ENCODE measurements around the gene UTP25. TPM values are rescaled to one million over a fixed set of nuclear protein-coding genes. Genes with fewer than 3 reads are reported as not detected.

Gene UTP25
- total and polyA plus RNA-seq, 9 donors, result 4.3 to 9.9 (median 8.1) TPM

GRCh38 chr1:209815490-209815889, 12.3 kb upstream of the UTP25 start:
- no peak overlapping the region for H3K27ac ChIP-seq
- no peaks in the 10 kb centered on the region for H3K36me3 ChIP-seq
- no peaks in the 10 kb centered on the region for H3K4me1 ChIP-seq (ENCODE audit: insufficient read depth)
- no peaks in the 10 kb centered on the region for H3K27me3 ChIP-seq
- H3K4me3 ChIP-seq, result no peak overlapping the region
- intact Hi-C loops (cut with DNase I), result no loop called here
- H3K9me3 ChIP-seq, result no peaks in the 10 kb centered on the region
- WGBS, 3 donors, result 70 to 86% (median 81%) methylated on average over 3 of the region's 3 CpGs
- TF ChIP-seq, protein P1, sequence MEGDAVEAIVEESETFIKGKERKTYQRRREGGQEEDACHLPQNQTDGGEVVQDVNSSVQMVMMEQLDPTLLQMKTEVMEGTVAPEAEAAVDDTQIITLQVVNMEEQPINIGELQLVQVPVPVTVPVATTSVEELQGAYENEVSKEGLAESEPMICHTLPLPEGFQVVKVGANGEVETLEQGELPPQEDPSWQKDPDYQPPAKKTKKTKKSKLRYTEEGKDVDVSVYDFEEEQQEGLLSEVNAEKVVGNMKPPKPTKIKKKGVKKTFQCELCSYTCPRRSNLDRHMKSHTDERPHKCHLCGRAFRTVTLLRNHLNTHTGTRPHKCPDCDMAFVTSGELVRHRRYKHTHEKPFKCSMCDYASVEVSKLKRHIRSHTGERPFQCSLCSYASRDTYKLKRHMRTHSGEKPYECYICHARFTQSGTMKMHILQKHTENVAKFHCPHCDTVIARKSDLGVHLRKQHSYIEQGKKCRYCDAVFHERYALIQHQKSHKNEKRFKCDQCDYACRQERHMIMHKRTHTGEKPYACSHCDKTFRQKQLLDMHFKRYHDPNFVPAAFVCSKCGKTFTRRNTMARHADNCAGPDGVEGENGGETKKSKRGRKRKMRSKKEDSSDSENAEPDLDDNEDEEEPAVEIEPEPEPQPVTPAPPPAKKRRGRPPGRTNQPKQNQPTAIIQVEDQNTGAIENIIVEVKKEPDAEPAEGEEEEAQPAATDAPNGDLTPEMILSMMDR (IDR thresholded peaks at IDR 0.05), result no peak
- TF ChIP-seq POLR2A (IDR thresholded peaks at IDR 0.05) (no peak), EP300 (IDR thresholded peaks at IDR 0.05) (no peak)
- DNase-seq, result no peak

DNA sequence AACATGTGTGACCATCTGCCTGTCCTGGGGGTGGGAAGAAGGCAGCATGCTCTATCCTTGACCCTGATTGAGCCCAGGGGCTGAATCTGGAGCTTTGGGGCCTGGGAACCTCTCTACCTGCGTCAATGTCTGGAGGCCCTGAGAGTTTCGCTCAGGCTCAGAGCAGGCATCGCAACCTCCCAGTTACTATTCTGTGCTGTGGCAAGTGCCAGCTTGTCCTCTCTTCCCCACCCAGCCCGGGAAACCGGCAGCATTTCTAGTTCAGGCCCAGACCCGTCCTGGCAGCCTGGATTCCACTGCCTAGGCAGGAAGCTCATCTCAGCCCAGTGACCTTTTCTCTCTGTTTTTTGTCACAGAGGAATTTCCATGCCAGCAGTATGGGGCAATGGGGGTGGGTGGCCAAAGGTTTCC, 11.8 kb upstream of the UTP25 start:
- Histone ChIP-seq H3K9me3 (no peaks in the 10 kb centered on the region), H3K27ac (no peak overlapping the region), H3K4me3 (no peak overlapping the region), H3K4me1 (ENCODE audit: insufficient read depth) (no peaks in the 10 kb centered on the region), H3K27me3 (no peaks in the 10 kb centered on the region), H3K36me3 (no peaks in the 10 kb centered on the region)
- 68 to 71% (median 70%) methylated on average over 6 of the region's 6 CpGs for WGBS, 3 donors
- TF ChIP-seq POLR2A (IDR thresholded peaks at IDR 0.05) (no peak), EP300 (IDR thresholded peaks at IDR 0.05) (no peak)
- TF ChIP-seq, protein P1 (IDR thresholded peaks at IDR 0.05), result no peak
- intact Hi-C loops (cut with DNase I), result no loop called here
- DNase-seq, result no peak

DNA sequence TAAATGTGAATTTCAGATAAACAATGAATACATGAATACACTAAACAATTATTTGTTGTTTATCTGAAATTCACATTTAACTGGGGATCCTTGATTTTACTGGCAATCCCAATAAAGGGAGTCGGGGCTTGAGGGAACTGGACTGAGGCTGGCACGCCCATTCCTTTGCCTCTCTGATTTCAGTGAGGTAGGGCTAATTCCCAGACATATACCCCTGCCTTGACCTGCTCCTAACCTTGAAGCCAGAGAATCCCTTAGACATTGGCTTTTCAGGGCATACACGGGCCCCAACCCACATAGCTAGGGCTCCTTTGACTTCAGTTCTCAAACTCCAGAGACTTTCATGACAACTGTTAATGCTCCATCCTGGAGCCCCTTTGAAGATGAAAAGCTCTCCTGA, 10.8 kb upstream of the UTP25 start:
- Histone ChIP-seq H3K4me3 (no peak overlapping the region), H3K27me3 (no peaks in the 10 kb centered on the region), H3K36me3 (no peaks in the 10 kb centered on the region), H3K4me1 (ENCODE audit: insufficient read depth) (no peaks in the 10 kb centered on the region), H3K9me3 (no peaks in the 10 kb centered on the region), H3K27ac (no peak overlapping the region)
- 55 to 73% (median 65%) methylated on average over 3 of the region's 3 CpGs for WGBS, 3 donors
- no peak for DNase-seq
- no peak for TF ChIP-seq EP300 (IDR thresholded peaks at IDR 0.05)
- TF ChIP-seq POLR2A (IDR thresholded peaks at IDR 0.05), result no peak
- TF ChIP-seq, protein P1 (IDR thresholded peaks at IDR 0.05), result no peak
- intact Hi-C loops (cut with DNase I), result no loop called here

DNA sequence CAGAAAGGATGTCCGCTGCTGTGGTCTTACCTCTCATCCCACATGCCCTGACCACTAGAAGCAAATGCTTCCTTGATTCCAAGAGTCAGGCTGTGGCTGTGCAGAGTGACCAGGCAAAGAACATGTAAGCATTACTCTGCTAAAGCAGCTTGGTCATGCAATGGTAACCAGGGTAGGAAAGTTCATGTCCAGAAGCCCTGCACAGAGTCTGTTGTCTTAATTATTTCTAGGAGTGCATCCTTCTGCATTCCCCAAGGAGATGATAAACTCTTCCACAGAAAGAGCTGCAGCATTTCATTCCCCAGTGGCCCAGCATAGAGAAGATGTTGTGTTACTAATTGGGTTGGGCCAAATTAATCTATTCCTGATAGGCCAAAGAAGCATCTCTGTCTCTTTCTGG, 10.1 kb upstream of the UTP25 start:
- no peaks in the 10 kb centered on the region for H3K9me3 ChIP-seq
- no peak for DNase-seq
- intact Hi-C loops (cut with DNase I), result no loop called here
- no peaks in the 10 kb centered on the region for H3K4me1 ChIP-seq (ENCODE audit: insufficient read depth)
- H3K4me3 ChIP-seq, result no peak overlapping the region
- no peak overlapping the region for H3K27ac ChIP-seq
- TF ChIP-seq POLR2A (IDR thresholded peaks at IDR 0.05) (no peak), EP300 (IDR thresholded peaks at IDR 0.05) (no peak)
- TF ChIP-seq, protein P1 (IDR thresholded peaks at IDR 0.05), result no peak
- no peaks in the 10 kb centered on the region for H3K27me3 ChIP-seq
- H3K36me3 ChIP-seq, result no peaks in the 10 kb centered on the region
- 88 to 95% (median 89%) methylated on average over 1 of the region's 1 CpG for WGBS, 3 donors

GRCh38 chr1:209819058-209819457, 8.7 kb upstream of the UTP25 start:
- no peak overlapping the region for H3K4me3 ChIP-seq
- no peak for DNase-seq
- H3K27me3 ChIP-seq, result no peaks in the 10 kb centered on the region
- 52 to 60% (median 59%) methylated on average over 1 of the region's 1 CpG for WGBS, 3 donors
- H3K4me1 ChIP-seq (ENCODE audit: insufficient read depth), result no peaks in the 10 kb centered on the region
- H3K36me3 ChIP-seq, result no peaks in the 10 kb centered on the region
- no peak overlapping the region for H3K27ac ChIP-seq
- intact Hi-C loops (cut with DNase I), result no loop called here
- H3K9me3 ChIP-seq, result no peaks in the 10 kb centered on the region
- TF ChIP-seq POLR2A (IDR thresholded peaks at IDR 0.05) (no peak), EP300 (IDR thresholded peaks at IDR 0.05) (no peak)
- TF ChIP-seq, protein P1 (IDR thresholded peaks at IDR 0.05), result no peak

All from ovary (tissue), 9 donors.